GM06990 (cell line): Measurements from ENCODE around the gene AHNAK2.

Experiments
- DNase-seq: peaks from one replicate; pipeline ENCODE4 v3.0.0-alpha.2; 2011; ENCODE audit not compliant: insufficient read length; ENCODE audit errors: extremely low read depth
- H3K27me3 ChIP-seq: replicated peaks from 2 replicates; pipeline ENCODE4 v1.6.0; 2011; ENCODE audit warnings: low read length; ENCODE audit not compliant: control insufficient read depth, insufficient read depth
- H3K36me3 ChIP-seq: 2 replicates; pipeline ENCODE4 v1.5.1; 2011; ENCODE audit warnings: low read length; ENCODE audit not compliant: control insufficient read depth, insufficient read depth
- H3K4me3 ChIP-seq: replicated peaks from 2 replicates; pipeline ENCODE4 v1.5.1; 2011; ENCODE audit warnings: low read depth, mild to moderate bottlenecking, control low read depth, low read length
- TF ChIP-seq, protein P1 (sequence below): IDR thresholded peaks from 2 replicates; pipeline ENCODE4 v1.5.1; 2011; ENCODE audit warnings: low read length, control low read depth, mild to moderate bottlenecking, inconsistent platforms; ENCODE audit not compliant: insufficient read depth, poor library complexity, severe bottlenecking

The AHNAK2 gene

GRCh38 chr14:104887623-104888488 is 90.3 kb downstream of the AHNAK2 start:
- TF ChIP-seq, protein P1, sequence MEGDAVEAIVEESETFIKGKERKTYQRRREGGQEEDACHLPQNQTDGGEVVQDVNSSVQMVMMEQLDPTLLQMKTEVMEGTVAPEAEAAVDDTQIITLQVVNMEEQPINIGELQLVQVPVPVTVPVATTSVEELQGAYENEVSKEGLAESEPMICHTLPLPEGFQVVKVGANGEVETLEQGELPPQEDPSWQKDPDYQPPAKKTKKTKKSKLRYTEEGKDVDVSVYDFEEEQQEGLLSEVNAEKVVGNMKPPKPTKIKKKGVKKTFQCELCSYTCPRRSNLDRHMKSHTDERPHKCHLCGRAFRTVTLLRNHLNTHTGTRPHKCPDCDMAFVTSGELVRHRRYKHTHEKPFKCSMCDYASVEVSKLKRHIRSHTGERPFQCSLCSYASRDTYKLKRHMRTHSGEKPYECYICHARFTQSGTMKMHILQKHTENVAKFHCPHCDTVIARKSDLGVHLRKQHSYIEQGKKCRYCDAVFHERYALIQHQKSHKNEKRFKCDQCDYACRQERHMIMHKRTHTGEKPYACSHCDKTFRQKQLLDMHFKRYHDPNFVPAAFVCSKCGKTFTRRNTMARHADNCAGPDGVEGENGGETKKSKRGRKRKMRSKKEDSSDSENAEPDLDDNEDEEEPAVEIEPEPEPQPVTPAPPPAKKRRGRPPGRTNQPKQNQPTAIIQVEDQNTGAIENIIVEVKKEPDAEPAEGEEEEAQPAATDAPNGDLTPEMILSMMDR = no peak
- DNase-seq = peak; percentile 8
- no peaks in the 10 kb centered on the region for H3K36me3 ChIP-seq

More at GRCh38 chr14:104887623-104888488, 90.3 kb downstream of the AHNAK2 start:
- H3K27me3 ChIP-seq = no peaks in the 10 kb centered on the region; the same call in 1 of the 2 replicates
- no peak overlapping the region for H3K4me3 ChIP-seq
